Endometrium (tissue), 2 donors: ENCODE measurements around the gene SPI1.
"Not testable (repeated sequence)": the region's sequence is repeated elsewhere in the genome, so short reads cannot be mapped to it uniquely, and the experiment has no call there.

Experiments used
- FAIRE-seq: peaks from 2 replicates; lab custom pipeline; 2012; peaks lifted over from hg19 to GRCh38; lab: Jason Lieb, UNC
- donor health status: control.
- donor health status: control.

Gene SPI1

GRCh38 chr11:47324520-47324919 is 53.8 kb downstream of the SPI1 start:
- FAIRE-seq: no peak

GRCh38 chr11:47318166-47318565 is 60.2 kb downstream of the SPI1 start:
- FAIRE-seq: no peak

- no peak for FAIRE-seq
These were observed 61.1 kb downstream of the SPI1 start for GRCh38 chr11:47317064-47317828.

- FAIRE-seq: not testable (repeated sequence)
These were observed 61.8 kb downstream of the SPI1 start for GRCh38 chr11:47316501-47316900.

GRCh38 chr11:47314992-47315391 is 63.4 kb downstream of the SPI1 start:
- no peak for FAIRE-seq

- no peak for FAIRE-seq
These were observed 70.1 kb downstream of the SPI1 start for GRCh38 chr11:47308050-47308823.

GRCh38 chr11:47306484-47306844 is 71.9 kb downstream of the SPI1 start:
- no peak for FAIRE-seq

- no peak for FAIRE-seq
These were observed 72.4 kb downstream of the SPI1 start for GRCh38 chr11:47305734-47306483.
